ENCODE data around the gene REV3L.

REV3L gene

DNA sequence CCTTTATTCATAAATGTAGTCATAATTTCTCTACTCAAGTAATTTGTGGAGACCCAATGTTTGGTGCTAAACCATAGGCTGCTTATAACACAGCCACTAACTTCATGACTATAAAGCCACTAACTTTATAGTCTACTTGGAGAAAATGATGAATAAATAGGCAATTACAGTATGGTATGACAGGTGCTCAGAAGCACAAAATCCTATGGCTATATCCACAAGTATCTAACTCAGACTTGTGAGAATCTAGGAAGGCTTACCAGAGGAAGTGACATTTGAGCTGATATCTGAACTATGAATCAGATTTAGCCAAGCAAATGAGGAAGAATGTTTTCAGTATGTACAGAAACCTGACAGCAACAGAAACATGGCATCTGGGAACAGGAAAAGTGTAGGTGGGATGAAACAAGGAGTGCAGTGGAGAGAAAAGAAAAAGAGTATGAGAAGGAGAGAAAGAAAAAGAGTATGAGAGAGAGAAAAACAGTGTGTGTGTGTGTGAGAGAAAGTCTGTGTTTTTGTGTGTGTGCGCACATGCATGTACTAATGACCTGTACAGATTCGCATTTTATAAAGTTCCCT is 59.9 kb downstream of the REV3L start:
- no peak for DNase-seq (ENCODE audit: low read depth)

DNA sequence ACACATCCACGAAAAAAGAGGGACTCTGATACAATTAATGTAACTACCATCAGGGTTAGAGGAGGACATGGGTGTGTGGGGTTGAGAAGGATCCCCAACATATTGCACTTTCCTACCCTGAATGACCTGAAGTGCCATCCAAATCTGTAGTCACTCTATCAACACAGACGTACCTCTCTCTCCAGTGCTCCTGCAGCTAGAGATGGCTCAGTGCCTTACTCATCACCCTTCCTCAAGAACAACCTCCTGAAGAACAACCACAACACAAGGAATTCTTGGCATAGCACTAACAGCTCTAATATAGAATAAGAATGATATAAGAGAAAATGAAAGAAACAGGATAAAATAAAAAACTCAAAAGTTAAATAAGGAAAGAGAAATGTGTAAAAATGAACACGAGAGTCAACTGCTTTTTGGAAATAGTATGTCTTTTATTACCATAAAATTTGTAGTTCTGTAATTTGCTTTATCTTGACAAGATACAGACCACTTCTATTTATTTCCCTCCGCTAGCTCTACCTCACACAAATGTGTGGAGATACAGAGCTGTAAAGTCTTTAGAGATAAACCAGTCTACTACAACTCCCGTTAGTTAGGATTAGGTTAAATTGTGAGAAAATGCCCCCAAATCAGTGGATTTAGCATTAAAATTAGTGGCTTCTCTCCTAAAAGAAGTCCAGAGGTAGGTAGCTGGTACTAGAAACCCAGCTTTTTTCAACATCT is 63.9 kb downstream of the REV3L start:
- DNase-seq (ENCODE audit: low read depth) = no peak

DNA sequence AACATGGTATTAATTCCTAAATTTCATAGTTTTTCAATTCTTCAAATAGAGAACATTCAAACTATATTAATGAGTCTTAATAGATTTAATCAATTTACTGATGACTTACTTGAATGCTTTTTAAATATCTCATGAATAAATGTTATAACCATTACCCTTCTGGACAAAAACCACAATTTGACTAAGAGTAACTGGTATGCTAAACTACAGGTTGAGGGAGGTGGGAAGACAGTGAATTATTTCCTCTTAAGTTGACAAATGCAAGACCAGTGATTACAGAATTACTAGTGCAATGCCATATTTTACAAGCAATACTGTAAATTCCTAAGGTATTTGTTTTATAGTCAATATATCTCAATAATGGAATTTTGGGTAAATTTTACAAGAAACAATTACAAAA is 65.1 kb downstream of the REV3L start:
- DNase-seq (ENCODE audit: low read depth) = no peak

DNA sequence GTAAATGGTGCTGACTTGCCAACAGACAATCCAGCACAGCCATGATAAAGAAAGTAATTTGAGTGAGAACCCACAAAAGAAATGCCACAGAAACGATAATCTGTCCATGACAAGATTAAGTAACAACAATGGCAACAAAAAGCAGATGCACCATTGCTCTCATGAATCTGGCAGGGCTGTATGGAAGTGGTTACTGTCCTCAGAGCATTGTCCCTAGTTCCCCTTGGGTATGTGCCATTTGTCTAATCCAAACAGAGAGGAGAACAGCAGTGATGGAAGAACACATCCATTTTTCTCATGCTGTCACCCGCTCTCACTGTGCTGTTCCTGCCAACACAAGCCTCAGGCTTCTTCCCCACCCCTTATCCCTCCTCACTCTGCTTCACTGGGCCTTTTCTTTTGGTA is 65.8 kb downstream of the REV3L start:
- DNase-seq (ENCODE audit: low read depth) = no peak

DNA sequence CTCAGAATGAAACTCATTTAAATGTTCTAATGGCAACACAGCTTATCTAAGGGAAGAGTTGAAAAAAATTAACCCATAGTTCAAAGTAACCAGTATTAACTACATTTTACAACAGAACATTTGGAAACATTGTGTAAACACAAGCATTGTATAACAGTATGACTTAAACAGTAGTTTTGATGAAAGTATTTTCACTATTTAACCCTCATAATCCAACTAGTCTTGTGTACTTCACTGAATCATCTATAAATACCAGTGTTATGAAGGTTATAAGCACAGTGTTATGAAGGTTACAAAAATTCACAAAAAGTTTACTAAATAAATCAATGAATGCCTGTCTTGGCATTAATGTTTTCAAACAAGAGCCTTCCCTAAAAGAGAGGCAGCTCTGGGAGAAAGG is 66.5 kb downstream of the REV3L start:
- DNase-seq (ENCODE audit: low read depth) = no peak

DNA sequence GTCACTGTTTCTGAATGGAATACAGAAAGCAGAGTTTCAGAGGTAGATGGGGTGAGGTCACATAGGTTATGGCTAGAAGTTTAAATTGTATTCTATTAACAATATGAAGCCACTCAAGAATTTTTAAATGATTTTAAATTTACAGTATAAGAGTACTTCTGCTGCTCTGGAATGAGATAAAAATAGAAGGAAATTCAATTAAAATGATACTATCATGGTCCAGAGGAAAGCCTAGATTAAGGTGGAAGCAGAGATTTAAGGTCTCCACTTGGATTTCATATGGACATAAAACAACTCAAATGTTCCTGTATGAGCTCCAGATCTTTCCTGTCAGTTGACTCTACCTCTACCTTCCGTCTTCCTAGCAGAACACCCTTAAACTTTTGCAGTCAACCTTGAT is 68.6 kb downstream of the REV3L start:
- DNase-seq (ENCODE audit: low read depth) = no peak

DNA sequence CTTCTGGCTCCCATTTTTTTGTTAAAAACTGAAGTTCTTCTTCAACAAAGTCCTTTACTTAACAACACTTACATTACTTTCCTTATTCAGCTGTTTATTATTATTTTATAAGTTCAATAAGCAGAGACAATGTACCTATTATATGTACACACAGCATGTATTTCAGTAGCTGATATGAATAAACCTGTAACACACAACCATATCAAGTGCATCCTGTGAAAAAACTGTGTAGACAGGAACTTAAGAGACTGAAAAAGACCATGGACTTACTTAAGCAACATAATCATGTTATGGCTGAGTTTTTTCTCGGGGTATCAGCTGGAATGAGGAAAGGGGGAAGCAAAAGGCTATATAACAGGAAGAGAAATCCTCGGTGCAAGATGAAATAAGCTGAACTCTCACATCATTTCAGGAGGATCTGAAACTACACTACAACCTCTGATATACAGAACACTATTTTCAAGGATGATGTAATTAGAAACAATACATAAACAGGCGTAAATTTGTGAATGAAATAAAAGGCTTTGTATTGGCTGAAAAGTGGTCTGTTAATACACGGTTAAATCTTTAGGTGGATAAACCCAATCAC is 70.9 kb downstream of the REV3L start:
- DNase-seq (ENCODE audit: low read depth) = no peak

DNA sequence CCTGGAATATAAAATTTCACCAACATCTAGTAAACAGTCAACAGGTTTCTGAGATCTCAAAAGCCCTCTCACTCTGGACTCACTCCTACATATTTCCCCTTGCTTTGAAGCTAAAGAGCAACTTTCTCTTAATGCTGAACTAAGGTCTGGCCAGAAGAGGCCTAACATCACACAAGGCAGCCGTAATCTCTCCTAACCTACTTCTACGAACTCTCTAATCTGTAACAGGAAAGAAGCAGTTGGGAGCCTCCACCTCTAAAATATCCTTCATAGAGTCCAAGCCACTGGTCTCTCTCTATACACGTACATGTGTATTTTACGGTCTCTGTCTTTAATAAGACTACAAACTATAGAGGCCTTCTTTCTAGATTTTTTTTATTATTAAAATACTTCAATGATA is 72.0 kb downstream of the REV3L start:
- no peak for DNase-seq (ENCODE audit: low read depth)

DNA sequence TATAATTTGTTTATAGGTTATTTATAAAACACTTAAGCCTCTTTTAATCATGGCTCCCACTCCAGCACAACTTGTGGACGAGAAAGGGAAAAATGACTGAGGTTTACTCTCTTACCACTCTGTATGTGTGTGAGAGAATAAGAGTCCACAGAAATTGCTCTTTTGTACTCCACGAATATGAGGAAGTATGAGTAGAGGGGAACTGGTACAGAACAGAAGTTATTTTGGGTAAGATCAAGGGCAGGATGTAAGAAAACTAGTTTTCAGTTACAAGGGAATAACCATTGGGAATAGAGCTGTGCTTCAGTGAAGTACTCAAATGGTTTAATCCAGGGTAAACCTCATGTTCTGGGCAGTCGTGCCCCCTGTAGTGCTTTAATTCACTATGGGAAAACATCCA is 72.6 kb downstream of the REV3L start:
- DNase-seq (ENCODE audit: low read depth) = no peak

DNA sequence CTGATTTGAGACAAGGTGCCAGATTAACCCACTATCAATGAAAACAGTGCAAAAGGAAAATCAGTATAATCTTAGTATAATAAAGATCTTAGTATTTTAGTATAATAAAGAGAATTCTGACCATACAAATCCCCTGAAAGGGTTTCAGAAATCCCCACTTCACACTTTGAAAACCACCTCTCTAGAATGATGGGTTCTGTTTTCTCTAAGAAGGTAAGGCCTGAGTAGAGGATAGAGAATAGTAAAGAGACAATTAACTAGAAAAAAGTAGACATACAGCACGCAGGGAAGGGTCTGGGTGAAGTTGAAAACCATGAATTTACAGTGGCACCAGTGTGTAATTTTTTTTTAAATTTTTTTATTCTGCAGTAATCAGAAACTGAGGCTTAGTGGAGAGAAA is 73.6 kb downstream of the REV3L start:
- DNase-seq (ENCODE audit: low read depth) = no peak

DNA sequence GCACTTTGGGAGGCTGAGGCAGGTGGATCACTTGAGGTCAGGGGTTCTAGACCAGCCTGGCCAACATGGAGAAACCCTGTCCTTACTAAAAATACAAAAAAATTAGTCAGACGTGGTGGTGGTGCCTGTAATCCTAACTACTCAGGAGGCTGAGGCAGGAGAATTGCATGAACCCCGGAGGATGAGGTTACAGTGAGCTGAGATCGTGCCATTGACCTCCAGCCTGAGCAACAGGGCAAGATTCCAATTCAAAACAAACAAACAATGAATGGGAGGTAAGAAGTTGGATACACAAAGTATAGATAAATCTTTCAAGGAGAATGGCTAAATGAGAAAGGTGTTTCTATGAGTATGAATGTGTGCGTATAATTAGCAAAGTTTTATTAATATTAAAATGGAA is 75.3 kb downstream of the REV3L start:
- DNase-seq (ENCODE audit: low read depth) = no peak

DNA sequence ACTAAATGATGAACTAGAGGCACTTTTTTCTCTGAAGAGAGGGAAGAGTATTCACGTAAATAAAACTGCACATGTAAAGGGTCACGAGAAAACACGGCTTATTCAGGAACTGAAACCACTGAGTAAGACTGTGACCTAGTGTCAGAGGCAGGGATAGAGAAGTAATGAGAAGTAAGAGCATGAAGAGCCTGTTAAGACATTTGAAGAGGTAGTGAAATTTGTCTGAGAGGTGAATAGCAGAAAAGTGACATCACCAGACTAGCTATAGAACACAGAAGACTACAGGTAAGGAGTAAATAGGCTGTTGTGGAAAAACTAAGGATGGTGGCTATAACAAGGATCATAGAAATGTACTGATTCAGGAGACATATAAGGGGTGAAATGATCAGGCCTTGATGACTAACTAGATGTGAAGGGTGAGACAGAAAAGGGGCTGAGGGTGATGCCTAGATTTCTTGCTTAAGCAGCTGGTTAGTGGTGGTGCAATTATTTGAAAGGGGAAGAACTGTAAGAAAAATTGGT is 76.8 kb downstream of the REV3L start:
- no peak for DNase-seq (ENCODE audit: low read depth)

DNA sequence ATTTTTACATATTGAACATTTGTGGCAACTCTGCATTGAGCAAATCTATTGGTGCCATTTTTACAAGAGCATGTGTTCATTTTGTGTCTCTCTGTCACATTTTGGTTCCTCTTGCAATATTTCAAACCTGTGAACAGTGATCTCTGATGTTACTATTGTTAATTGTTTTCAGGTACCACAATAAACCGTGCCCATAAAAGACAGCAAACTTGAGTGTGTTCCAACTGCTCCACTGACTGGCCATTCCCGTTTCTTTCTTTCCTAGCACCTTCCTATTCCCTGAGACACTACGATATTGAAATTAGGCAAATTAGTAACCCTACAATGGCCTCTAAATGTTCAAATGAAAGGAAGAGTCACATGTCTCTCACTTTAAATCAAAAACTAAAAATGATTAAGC is 79.6 kb downstream of the REV3L start:
- DNase-seq (ENCODE audit: low read depth) = no peak

DNA sequence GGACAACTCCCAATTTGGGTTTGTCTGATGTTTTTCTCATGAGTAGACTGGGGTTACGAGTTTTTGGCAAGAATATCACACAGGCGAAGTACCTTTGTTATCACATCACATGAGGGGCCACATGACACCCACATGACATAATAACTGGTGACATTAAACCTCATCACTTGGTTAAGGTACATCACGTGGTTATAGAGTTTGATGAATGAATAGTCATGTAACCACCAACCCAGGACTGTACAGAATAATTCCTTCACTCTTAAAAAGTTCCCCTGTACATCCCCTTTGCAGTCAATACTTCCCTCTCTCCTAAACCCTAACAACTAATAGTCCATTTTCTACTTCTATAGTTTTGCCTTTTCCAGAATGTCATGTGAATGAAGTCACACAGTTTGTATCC is 83.4 kb downstream of the REV3L start:
- DNase-seq (ENCODE audit: low read depth) = no peak

DNA sequence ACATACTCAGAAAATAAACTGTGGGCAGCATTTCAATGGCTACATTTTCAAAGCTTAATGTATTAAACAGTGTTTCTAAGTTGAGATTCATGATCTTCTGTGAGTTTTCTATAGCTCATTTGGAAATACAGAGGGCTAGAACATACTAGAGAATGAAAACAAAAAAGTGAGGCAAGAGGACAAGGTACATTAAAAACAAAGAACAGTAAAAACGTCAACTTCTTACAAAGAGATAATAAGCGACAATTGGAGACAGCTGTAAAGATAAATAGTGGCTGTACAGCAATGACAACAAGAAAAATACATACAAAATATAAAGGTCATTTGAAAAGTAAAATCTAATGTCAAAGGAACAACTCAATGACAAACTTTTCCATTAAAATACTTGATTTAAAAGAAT is 94.3 kb downstream of the REV3L start:
- DNase-seq (ENCODE audit: low read depth) = no peak

DNA sequence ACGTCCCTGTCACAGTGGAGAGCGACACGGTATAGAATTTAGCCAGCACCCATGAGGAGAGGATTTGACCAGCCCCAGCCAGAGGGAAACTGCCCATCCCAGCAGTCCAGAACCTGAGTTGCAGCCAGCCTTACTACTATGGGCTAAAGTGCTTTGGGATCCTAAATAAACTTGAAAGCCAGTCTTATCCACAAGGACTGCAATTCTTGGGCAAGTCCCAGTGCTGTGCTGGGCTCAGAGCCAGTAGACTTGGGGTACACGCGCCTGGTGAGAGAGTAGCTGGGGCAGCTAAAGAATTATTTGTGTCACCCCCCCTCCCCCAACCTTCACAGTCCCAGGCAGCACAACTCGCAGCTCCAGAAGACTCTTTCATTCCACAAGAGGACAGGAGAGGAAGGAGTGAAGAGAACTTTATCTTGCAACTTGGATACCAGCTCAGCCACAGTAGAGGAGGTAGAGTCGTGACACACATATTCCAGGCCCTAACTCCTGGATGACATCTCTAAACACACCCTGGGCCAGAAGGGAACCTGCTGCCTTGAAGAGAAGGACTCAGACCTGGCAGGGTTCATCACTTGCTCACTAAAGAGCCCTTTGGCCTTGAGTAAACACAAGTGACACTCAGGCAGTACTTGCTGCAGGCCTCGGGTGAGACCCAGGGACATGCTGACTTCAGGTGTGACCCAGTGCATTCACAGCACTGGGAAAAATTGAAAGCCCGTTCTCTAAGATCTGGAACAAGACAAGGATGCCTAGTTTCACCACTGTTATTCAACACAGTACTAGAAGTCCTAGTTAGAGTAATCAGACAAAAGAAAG is 100.3 kb downstream of the REV3L start:
- DNase-seq (ENCODE audit: low read depth) = no peak

DNA sequence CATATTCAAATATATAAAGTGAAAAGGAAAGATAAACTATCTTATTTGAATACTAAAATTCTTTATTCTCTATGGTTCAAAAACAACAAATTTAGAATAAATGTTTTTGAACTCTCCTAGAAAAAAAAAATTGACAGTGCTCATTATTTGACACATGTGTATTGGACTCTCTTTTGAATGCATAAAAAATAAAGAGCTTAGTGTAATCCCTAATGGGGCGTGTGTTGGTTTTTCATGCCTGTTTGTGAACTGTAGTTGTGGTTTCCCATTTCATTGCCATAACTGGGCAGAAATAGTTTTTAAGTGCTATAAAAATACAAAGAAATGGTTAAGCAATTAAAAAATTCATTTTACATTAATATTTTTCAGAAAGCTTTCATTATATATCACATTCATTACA is 101.3 kb downstream of the REV3L start:
- no peak for DNase-seq (ENCODE audit: low read depth)

DNA sequence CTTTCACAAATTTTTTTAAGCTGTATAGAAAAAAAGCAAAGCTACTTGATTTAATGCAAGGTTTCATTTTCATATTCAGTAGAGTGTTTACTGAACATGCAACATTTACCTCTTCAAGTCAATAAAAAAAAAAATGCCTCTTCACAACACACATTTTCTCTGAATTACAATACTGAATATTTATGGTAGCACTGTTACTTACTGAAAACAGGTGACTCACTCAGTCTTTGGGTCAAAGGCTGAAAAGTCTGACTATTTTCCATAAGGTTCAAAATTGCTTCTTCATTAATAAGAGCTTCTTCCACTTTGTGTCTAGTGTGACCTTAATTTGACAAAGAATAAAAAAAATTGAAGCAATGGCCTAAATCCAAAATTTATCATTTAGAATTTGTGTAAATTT is 101.9 kb downstream of the REV3L start:
- DNase-seq (ENCODE audit: low read depth) = no peak

DNA sequence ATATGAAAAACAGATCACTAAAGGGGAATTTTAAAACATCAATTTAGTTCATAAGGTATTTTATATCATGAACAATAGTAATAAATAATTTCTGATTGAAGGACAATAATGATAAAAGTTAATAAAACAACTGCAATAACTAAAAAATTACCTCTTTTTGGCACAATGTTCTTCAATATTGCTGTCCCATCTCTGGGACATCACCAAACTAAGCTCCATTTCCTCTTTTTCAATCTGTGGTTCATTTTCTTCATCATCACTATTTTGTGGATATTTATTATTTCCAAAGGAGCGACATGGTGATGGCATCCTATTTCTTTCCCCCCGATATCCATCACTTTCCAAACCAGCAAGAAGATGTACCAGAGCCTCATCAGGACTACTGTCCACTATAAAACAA is 103.2 kb downstream of the REV3L start:
- DNase-seq (ENCODE audit: low read depth) = no peak

DNA sequence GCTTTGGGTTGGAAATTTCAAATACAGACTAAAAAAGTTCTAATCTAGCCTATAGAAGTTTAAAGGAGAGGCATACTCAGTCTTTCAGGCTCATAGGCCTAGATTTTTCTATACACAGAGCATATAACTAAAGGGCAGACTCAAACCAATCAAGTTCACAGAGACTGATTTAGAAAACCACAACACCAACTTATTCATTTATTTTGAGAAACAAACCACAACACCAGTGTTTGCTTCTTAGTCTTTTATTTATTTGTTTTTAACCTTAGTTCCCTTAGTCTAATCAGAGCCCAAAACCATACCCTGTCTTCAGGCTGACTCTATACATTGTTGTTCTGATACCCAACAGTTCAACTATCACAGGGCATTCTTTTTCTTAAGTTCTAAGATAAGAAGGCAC is 103.7 kb downstream of the REV3L start:
- no peak for DNase-seq (ENCODE audit: low read depth)

DNA sequence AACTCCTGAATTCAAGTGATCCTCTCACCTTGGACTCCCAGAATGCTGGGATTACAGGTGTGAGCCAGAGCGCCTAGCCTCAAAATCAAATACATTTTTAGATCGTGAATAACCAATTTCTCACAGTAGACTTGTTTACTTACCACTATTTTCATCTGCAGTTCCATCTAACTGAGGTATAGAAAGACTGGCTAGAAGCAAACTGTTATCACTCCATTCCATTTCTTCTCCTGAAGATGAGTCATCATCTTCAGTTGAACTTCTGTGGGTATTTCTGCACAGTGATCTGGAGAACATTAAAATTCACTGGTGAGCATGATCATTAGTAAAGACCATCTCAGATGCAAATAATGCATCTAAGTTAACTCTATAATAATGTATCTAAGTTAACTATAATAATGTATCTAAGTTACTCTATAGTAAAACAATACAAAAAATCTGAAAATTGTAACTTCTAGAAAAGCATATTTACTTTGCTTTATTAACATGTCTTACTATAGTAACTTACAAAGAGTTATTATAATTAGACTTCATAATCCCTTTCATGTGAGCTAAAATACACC is 105.4 kb downstream of the REV3L start:
- DNase-seq (ENCODE audit: low read depth) = no peak

DNA sequence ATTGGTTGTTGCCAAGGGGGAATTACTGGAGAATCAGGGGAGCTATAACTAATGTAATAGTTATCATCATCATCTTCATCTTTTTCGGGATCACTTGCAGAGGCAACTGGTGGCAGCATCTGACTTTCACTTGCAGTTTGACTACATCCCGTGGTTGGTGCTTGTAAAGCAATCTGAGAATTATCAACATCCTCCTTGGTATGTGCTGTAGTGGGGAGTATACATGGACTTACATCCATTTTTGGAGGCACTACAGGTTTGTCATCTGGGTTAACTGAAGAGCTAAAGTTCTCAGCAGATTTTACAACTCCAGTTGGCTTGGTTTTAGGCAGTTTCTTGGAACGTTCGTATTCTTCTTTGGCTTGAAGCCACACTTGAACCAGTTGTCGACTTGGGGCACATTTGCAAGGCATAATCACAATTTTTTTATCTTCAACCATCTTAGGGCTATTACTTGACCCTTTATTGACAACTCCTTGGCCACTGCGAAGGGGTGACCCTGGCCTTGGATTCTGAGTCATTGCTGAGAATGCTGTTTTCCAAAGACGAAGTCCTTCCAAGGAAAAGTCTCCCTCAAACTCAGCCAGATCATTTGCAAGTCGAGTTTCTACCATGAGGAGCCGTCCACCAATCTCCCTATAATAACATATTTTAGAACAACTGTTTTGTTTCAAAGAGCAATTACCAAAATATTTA is 115.5 kb downstream of the REV3L start:
- no peak for DNase-seq (ENCODE audit: low read depth)
